Psoas muscle (tissue), 8 donors: ENCODE measurements around the gene NCOA7. TPM values are rescaled to one million over a fixed set of nuclear protein-coding genes. Genes with fewer than 3 reads are reported as not detected.

Experiments used
- ATAC-seq, 4 donors: fragments of 200-7000 bp; cut with Tn5 transposase; one replicate each; pipeline ENCODE4 v1.9.1; 2020; ENCODE audit warnings: moderate library complexity in 3 of 4, mild to moderate bottlenecking in 2 of 4
- DNase-seq, 2 donors: peaks; one replicate each; pipeline ENCODE4 v3.0.0-alpha.2; 2020
- H3K27ac ChIP-seq: fragments of 200-600 bp; one replicate; pipeline ENCODE4 v1.8.0; 2022
- H3K27me3 ChIP-seq, 3 donors: fragments of 200-600 bp in 1 of 3; one replicate each; pipeline versions ENCODE4 v1.6.1 to v1.8.0; 2013 to 2022; ENCODE audit warnings: low read length in 2 of 3, mild to moderate bottlenecking in 2 of 3, moderate library complexity in 1 of 3; ENCODE audit not compliant: insufficient read depth in 3 of 3
- H3K36me3 ChIP-seq, 2 donors: fragments of 200-600 bp in 1 of 2; one replicate each; pipeline versions ENCODE4 v1.6.1 to v1.8.0; 2013 to 2022; ENCODE audit warnings: low read depth in 1 of 2, mild to moderate bottlenecking in 1 of 2, moderate library complexity in 1 of 2; ENCODE audit not compliant: insufficient read depth in 1 of 2
- H3K4me1 ChIP-seq: fragments of 200-600 bp; one replicate; pipeline ENCODE4 v1.8.0; 2022
- H3K4me3 ChIP-seq: fragments of 200-600 bp; one replicate; pipeline ENCODE4 v1.8.0; 2022; ENCODE audit warnings: mild to moderate bottlenecking
- H3K9me3 ChIP-seq: fragments of 200-600 bp; one replicate; pipeline ENCODE4 v1.8.0; 2022
- CTCF ChIP-seq: fragments of 200-600 bp; IDR thresholded peaks from one replicate; pipeline ENCODE4 v1.8.0; 2022; ENCODE audit warnings: antibody characterized with exemption
- WGBS, 3 donors: extraction: QIAGEN DNeasy Blood & Tissue Kit; methylation state at CpG; one replicate each; pipeline versions ENCODE4 v1.1.6 to v1.1.7; 2013; 5-methylcytosine and 5-hydroxymethylcytosine counted together
- intact Hi-C, 2 donors: fragments of 100-400 bp; cut with DNase I; formaldehyde crosslinking; loops; one replicate each; pipeline versions ENCODE4 v1.11.0 to v1.14.2; 2022
- polyA plus RNA-seq, 3 donors: library from polyadenylated mRNA; stranded (reverse); fragments of 200-250 nt; gene quantifications; one replicate each; pipeline ENCODE4 v1.2.3, GENCODE V29; 2013
- total RNA-seq, 4 donors: library from RNA; stranded (reverse); fragmentation: NEBNext Ultra II Directional in 2 of 4; extraction: Animal tissue kit (Norgen Biotek cat#: 25700) in 2 of 4; gene quantifications; one replicate each; pipeline versions ENCODE4 v1.2.1 to v1.2.4, GENCODE V29; 2021 to 2023
- donor health status: healthy with polysubstance abuse.
- donor health status: DM: no; HTN: no; CAD: no; lungs with moderate emphysema.
- donor health status: Bipolar disorder and iron deficiency.
- donor health status: healthy.
- donor health status: DM: yes; HTN: yes; CAD: no.
- donor health status: DM: no; HTN: no; CAD: no.
- donor health status: DM: no; HTN: no; CAD: no.
- donor health status: DM: yes; HTN: yes; CAD: no.

NCOA7 gene
- total and polyA plus RNA-seq, 7 donors = 3.1 to 22.5 (median 8.2) TPM

- intact Hi-C loops = loop anchor here (5.0 to 10.0 kb wide), 2 partner anchors 236 to 439 kb away; no protein-coding TSS in a partner anchor
- no peaks in the 10 kb centered on the region for H3K27me3 ChIP-seq
- 17 to 50% (median 33%) methylated on average over 4 of the region's 4 CpGs for WGBS, 3 donors
Observed at GRCh38 chr6:125750692-125751333, 39.9 kb upstream of the NCOA7 start.

GRCh38 chr6:125751334-125751916 lies 39.3 kb upstream of the NCOA7 start:
- H3K27ac ChIP-seq = peak overlapping the region; percentile 5
- intact Hi-C loops = loop anchor here (5.0 to 10.0 kb wide), 2 partner anchors 237 to 439 kb away; no protein-coding TSS in a partner anchor

More at GRCh38 chr6:125750692-125751333, 39.9 kb upstream of the NCOA7 start:
- H3K36me3 ChIP-seq = peaks cover 4 to 41% of the 10 kb centered on the region in 2 donors
- H3K4me3 ChIP-seq = peak overlapping the region; percentile 89
- DNase-seq (no peak), ATAC-seq (no peak)
- no peak for TF ChIP-seq CTCF
- H3K9me3 ChIP-seq = no peaks in the 10 kb centered on the region
- peak overlapping the region; percentile 98 for H3K27ac ChIP-seq
- peaks cover 2% of the 10 kb centered on the region for H3K4me1 ChIP-seq

GRCh38 chr6:125752773-125753172 lies 38.0 kb upstream of the NCOA7 start:
- no peaks in the 10 kb centered on the region for H3K27me3 ChIP-seq
- DNase-seq (no peak), ATAC-seq (no peak)
- TF ChIP-seq CTCF = no peak
- no peaks in the 10 kb centered on the region for H3K9me3 ChIP-seq
- peak overlapping the region; percentile 89 for H3K4me3 ChIP-seq
- no peaks in the 10 kb centered on the region for H3K4me1 ChIP-seq
- H3K36me3 ChIP-seq = peaks cover 7 to 60% of the 10 kb centered on the region in 2 donors
- intact Hi-C loops = loop anchor here (5.0 to 10.0 kb wide), 2 partner anchors 238 to 440 kb away; no protein-coding TSS in a partner anchor
- 65 to 90% (median 69%) methylated on average over 2 of the region's 2 CpGs for WGBS, 3 donors
- no peak overlapping the region for H3K27ac ChIP-seq

More at GRCh38 chr6:125751334-125751916, 39.3 kb upstream of the NCOA7 start:
- no peaks in the 10 kb centered on the region for H3K4me1 ChIP-seq
- no peaks in the 10 kb centered on the region for H3K27me3 ChIP-seq
- TF ChIP-seq CTCF = no peak
- no peaks in the 10 kb centered on the region for H3K9me3 ChIP-seq
- ATAC-seq = no peak
- peaks cover 5 to 47% of the 10 kb centered on the region in 2 donors for H3K36me3 ChIP-seq
- no peak for DNase-seq
- peak overlapping the region; percentile 89 for H3K4me3 ChIP-seq
- 50 to 71% (median 68%) methylated on average over 6 of the region's 6 CpGs for WGBS, 3 donors

- no peak for DNase-seq
- H3K27me3 ChIP-seq = no peaks in the 10 kb centered on the region
Observed at GRCh38 chr6:125753218-125753936, 37.4 kb upstream of the NCOA7 start.

More at GRCh38 chr6:125753218-125753936, 37.4 kb upstream of the NCOA7 start:
- peak; percentile 43 for TF ChIP-seq CTCF
- peak overlapping the region; percentile 89 for H3K4me3 ChIP-seq
- intact Hi-C loops = loop anchor here (5.0 to 10.0 kb wide), 2 partner anchors 239 to 441 kb away; no protein-coding TSS in a partner anchor
- no peak for ATAC-seq
- WGBS, 3 donors = 38 to 44% (median 41%) methylated on average over 5 of the region's 5 CpGs
- no peak overlapping the region for H3K27ac ChIP-seq
- H3K9me3 ChIP-seq = no peaks in the 10 kb centered on the region
- H3K4me1 ChIP-seq = no peaks in the 10 kb centered on the region
- H3K36me3 ChIP-seq = peaks cover 7 to 66% of the 10 kb centered on the region in 2 donors
